HFF-Myc (cell line): Measurements from ENCODE around the gene CORO1C.

ENCODE experiments used
- DNase-seq: peaks from one replicate; pipeline ENCODE4 v3.0.0-alpha.2; 2011; ENCODE audit warnings: low read depth; ENCODE audit errors: extremely low read depth
- H3K4me3 ChIP-seq: replicated peaks from 2 replicates; pipeline ENCODE4 v1.5.1; 2011; ENCODE audit warnings: low read depth, mild to moderate bottlenecking, control low read depth, low read length
- TF ChIP-seq, protein P1 (sequence below): IDR thresholded peaks from 2 replicates; pipeline ENCODE4 v1.5.1; 2012; ENCODE audit warnings: mild to moderate bottlenecking, low read depth, low read length, control low read depth; ENCODE audit errors: missing control alignments

CORO1C gene

DNA sequence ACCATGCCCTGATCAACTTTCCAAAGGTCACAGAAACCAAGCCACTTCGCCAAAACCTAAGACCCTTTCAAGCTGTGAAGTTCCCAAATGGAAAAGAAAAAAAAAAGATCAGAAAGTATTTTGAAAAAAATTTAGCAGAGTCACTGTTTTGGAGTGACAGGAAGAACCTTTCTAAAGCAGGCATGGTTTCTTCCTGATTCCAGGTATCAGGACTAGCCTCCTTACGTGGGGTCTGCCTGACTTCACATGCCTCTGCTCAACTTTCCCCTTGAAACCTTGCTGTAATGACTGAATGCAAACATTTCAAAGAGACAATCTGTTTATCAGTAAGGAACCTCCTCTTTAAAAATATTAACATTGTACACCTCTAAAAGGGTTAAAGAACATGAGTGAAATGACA lies 9.5 kb downstream of the CORO1C start:
- TF ChIP-seq, protein P1, sequence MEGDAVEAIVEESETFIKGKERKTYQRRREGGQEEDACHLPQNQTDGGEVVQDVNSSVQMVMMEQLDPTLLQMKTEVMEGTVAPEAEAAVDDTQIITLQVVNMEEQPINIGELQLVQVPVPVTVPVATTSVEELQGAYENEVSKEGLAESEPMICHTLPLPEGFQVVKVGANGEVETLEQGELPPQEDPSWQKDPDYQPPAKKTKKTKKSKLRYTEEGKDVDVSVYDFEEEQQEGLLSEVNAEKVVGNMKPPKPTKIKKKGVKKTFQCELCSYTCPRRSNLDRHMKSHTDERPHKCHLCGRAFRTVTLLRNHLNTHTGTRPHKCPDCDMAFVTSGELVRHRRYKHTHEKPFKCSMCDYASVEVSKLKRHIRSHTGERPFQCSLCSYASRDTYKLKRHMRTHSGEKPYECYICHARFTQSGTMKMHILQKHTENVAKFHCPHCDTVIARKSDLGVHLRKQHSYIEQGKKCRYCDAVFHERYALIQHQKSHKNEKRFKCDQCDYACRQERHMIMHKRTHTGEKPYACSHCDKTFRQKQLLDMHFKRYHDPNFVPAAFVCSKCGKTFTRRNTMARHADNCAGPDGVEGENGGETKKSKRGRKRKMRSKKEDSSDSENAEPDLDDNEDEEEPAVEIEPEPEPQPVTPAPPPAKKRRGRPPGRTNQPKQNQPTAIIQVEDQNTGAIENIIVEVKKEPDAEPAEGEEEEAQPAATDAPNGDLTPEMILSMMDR: no peak
- DNase-seq: no peak
- no peak overlapping the region for H3K4me3 ChIP-seq

DNA sequence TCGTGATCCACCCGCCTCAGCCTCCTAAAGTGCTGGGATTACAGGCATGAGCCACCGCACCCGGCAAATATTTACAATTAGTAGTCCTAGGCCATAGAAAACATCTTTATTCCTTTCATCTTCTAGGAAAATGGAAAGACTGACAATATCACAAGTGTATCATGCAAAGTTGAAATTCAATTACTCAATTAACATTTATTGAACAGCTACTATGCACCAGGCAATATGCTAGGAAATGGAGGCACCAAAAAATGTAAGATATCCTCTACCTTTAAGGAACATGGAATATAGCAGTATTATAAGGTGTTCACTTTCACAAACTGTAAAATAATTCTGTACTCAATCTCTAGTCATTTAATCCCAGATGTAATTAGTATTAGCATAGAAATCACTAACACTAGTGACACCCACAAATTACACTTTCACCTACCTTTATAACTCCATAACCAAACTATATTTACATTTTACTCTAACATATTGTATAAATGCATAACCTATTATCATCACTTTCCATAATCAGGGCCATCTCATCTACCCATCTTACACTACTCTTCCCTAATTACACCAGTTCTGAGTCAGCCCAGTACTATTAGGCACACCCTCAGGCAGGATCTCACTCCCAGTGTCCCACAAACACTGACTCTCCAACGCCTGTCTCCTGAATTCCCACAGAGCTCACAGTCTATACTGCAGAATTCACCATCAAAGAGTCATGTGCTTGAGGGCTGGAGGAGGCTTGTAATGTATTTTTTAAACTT lies 10.4 kb downstream of the CORO1C start:
- no peak overlapping the region for H3K4me3 ChIP-seq
- DNase-seq: no peak
- TF ChIP-seq, protein P1: no peak

DNA sequence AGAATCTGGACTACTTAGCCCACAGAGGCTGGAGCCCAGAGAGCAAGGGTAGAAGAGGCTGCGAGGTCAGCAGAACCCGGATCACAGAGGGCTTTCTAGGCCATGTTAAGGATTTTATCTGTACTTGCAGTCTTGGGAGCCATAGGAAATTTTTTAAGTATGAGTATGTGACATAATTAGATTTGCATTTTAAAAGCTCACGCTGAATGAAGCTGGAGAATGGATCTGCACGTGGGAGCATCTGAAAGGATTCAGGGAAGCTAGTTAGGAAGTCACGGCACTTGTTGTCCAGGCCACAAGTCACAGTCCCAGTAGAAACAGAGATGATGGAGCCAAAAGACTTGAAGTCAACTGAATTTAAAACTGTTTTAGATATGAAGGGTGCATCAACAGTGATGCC lies 14.1 kb downstream of the CORO1C start:
- no peak overlapping the region for H3K4me3 ChIP-seq
- TF ChIP-seq, protein P1: no peak
- no peak for DNase-seq

DNA sequence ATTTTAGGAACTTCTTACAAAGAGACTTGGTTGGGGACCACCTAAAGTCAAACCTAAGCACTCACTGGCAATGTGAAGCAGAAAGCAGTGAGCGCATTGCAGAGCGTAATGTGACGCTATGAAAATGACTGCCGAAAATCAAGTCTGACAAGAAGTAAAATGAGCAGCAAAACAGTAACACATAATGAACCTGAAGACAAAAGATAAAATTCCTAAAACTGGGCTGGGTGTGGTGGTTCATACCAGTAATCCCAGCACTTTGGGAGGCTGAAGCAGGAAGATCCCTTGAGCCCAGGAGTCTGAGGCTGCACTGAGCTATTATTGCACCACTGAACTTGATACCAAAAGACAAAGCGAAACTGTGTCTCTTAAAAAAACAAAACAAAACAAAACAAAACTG lies 16.5 kb downstream of the CORO1C start:
- no peak for DNase-seq
- H3K4me3 ChIP-seq: no peak overlapping the region
- TF ChIP-seq, protein P1: no peak

DNA sequence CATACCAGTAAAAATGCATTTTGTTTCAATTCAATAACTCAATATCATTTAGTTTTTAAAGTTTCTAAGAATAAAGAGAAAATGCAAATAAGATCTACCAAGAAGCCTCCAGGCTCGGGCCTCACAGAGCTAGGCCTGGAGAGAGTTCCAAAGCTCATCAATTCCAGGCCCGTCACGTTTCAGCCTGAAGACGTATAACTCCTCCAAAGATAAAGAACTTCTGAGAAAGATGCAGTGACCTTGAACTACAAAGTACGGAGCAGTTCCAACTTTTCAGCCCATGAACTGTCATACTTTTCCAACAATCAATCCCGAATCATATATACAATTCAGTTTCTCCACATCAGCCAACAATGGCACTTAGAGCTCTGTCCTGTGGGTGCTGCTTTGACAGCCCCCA lies 17.8 kb downstream of the CORO1C start:
- H3K4me3 ChIP-seq: no peak overlapping the region
- TF ChIP-seq, protein P1: no peak
- no peak for DNase-seq

DNA sequence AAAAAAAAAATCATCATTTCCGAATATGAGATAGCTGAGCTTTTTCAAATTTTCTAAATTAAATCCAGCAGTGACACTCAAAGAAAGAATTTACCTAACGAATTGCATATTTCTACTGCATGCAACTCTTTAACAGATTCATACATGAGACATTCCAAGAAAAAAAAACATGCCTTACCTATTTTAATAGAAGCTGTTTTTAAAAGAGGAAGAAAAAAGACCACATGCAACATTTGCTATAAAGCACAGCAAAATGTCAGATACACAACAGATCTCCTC lies 18.5 kb downstream of the CORO1C start:
- H3K4me3 ChIP-seq: no peak overlapping the region
- TF ChIP-seq, protein P1: no peak

DNA sequence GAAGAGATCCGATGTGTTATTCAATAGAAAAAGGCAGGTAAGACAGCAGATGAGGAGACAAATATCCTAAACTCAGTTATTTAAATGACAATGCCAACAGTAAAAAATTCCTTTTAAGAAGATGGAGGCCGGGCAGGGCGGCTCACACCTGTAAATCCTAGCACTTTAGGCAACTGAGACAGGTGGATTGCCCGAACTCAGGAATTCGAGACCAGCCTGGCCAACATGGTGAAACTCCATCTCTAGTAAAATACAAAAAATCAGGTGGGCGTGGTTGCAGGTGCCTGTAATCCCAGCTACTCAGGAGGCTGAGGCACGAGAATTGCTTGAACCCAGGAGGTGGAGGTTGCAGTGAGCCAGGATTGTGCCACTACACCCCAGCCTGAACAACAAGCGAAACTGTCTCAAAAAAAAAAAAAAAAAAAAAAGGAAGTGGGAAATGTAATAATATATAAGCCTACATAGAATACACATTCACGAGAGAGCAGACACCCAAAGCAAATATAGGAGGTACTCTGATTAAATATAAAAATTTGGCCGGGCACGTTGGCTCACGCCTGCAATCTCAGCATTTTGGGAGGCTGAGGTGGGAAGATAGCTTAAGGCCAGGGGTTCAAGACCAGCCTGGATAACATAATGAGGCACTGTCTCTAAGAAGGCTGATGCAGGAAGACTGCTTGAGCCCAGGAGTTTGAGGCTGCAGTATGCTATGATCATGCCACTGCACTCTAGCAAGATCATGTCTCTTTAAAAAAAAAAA lies 19.0 kb downstream of the CORO1C start:
- H3K4me3 ChIP-seq: no peak overlapping the region
- DNase-seq: no peak
- TF ChIP-seq, protein P1: no peak

More for the DNA sequence above, 18.5 kb downstream of the CORO1C start:
- no peak for DNase-seq
